ENCODE results near the gene DSC3.
"Not testable (repeated sequence)": the region's sequence is repeated elsewhere in the genome, so short reads cannot be mapped to it uniquely, and the experiment has no call there.

DNA sequence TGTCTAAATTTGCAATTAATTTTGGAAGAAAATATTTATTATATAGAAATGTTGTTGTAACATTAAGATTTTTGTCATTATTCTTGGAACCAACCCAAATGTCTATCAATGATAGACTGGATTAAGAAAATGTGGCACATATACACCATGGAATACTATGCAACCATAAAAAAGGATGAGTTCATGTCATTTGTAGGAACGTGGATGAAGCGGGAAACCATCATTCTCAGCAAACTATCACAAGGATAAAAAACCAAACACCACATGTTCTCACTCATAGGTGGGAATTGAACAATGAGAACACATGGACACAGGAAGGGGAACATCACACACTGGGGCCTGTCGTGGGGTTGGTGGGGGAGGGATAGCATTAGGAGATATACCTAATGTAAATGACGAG is 64.5 kb downstream of the DSC3 start:
- TF ChIP-seq, protein P1, sequence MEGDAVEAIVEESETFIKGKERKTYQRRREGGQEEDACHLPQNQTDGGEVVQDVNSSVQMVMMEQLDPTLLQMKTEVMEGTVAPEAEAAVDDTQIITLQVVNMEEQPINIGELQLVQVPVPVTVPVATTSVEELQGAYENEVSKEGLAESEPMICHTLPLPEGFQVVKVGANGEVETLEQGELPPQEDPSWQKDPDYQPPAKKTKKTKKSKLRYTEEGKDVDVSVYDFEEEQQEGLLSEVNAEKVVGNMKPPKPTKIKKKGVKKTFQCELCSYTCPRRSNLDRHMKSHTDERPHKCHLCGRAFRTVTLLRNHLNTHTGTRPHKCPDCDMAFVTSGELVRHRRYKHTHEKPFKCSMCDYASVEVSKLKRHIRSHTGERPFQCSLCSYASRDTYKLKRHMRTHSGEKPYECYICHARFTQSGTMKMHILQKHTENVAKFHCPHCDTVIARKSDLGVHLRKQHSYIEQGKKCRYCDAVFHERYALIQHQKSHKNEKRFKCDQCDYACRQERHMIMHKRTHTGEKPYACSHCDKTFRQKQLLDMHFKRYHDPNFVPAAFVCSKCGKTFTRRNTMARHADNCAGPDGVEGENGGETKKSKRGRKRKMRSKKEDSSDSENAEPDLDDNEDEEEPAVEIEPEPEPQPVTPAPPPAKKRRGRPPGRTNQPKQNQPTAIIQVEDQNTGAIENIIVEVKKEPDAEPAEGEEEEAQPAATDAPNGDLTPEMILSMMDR (conservative IDR thresholded peaks at IDR 0.05; ENCODE audit: low read depth, low read length) = not testable (repeated sequence)
- not testable (repeated sequence) for TF ChIP-seq EZH2 (IDR thresholded peaks at IDR 0.05; ENCODE audit: low read length, unreplicated experiment); EZH2phosphoT487 (IDR thresholded peaks at IDR 0.05; ENCODE audit: borderline replicate concordance, low read length)
